HT1080 (cell line): ENCODE data around the gene DNAJC1. TPM values are rescaled to one million over a fixed set of nuclear protein-coding genes. Genes with fewer than 3 reads are reported as not detected.
"Not testable (repeated sequence)": the region's sequence is repeated elsewhere in the genome, so short reads cannot be mapped to it uniquely, and the experiment has no call there.

ENCODE experiments used
- DNase-seq: peaks from one replicate; pipeline ENCODE4 v3.0.0-alpha.2; 2015; ENCODE audit warnings: low read depth
- polyA plus RNA-seq, 2 experiments: library from polyadenylated mRNA; depleted of rRNA; stranded (reverse); fragments of >200 nt; gene quantifications; 2 replicates each; pipeline ENCODE4 v1.2.3, GENCODE V29; 2015
- total RNA-seq: library from RNA; depleted of rRNA; stranded (reverse); fragments of >200 nt; shearing (Covaris generic); gene quantifications from 2 replicates; pipeline ENCODE4 v1.2.3, GENCODE V29; 2014; rRNA removed

Gene DNAJC1
- 21.8 and 23.0 TPM in 2 replicates for total RNA-seq
- 28.7 and 37.9 TPM in 2 replicates for polyA plus RNA-seq (2015; cell fraction: cytosol; rRNA removed)
- polyA plus RNA-seq (2015; cell fraction: nucleus; rRNA removed): 32.9 and 59.8 TPM in 2 replicates

GRCh38 chr10:22003177-22003963 is at the start of gene DNAJC1:
Gene DNAJC1, minus strand, starts transcription at chr10:22003730. Its CDS starts 296 bp downstream, at chr10:22003434.
- peak; percentile 94 for DNase-seq

- peak; percentile 30 for DNase-seq
Measured at GRCh38 chr10:22053048-22053447, 49.5 kb upstream of the DNAJC1 start.

GRCh38 chr10:22049635-22050034 is 46.1 kb upstream of the DNAJC1 start:
- DNase-seq: no peak

- no peak for DNase-seq
Measured at GRCh38 chr10:22047812-22048211, 44.3 kb upstream of the DNAJC1 start.

GRCh38 chr10:22043327-22043633 is 39.8 kb upstream of the DNAJC1 start:
- no peak for DNase-seq

GRCh38 chr10:22042557-22043326 is 39.2 kb upstream of the DNAJC1 start:
- peak; percentile 39 for DNase-seq

- no peak for DNase-seq
Measured at GRCh38 chr10:22034333-22034732, 30.8 kb upstream of the DNAJC1 start.

GRCh38 chr10:22032268-22032667 is 28.7 kb upstream of the DNAJC1 start:
- DNase-seq: not testable (repeated sequence)

GRCh38 chr10:22030421-22030820 is 26.9 kb upstream of the DNAJC1 start:
- DNase-seq: no peak

- DNase-seq: no peak
Measured at GRCh38 chr10:22029445-22030236, 26.1 kb upstream of the DNAJC1 start.

- no peak for DNase-seq
Measured at GRCh38 chr10:22027364-22028238, 24.1 kb upstream of the DNAJC1 start.

- no peak for DNase-seq
Measured at GRCh38 chr10:22026287-22026686, 22.8 kb upstream of the DNAJC1 start.

- no peak for DNase-seq
Measured at GRCh38 chr10:22023508-22023907, 20.0 kb upstream of the DNAJC1 start.

- DNase-seq: no peak
Measured at GRCh38 chr10:22022257-22023032, 18.9 kb upstream of the DNAJC1 start.

- DNase-seq: not testable (repeated sequence)
Measured at GRCh38 chr10:22021144-22021543, 17.6 kb upstream of the DNAJC1 start.

GRCh38 chr10:22017283-22018020 is 13.9 kb upstream of the DNAJC1 start:
- no peak for DNase-seq

- no peak for DNase-seq
Measured at GRCh38 chr10:22016046-22016705, 12.6 kb upstream of the DNAJC1 start.

- no peak for DNase-seq
Measured at GRCh38 chr10:22010973-22011408, 7.5 kb upstream of the DNAJC1 start.

- no peak for DNase-seq
Measured at GRCh38 chr10:22010539-22010938, 7.0 kb upstream of the DNAJC1 start.
